Measurements from ENCODE around the gene CCDC57. TPM values are rescaled to one million over a fixed set of nuclear protein-coding genes. Genes with fewer than 3 reads are reported as not detected.

Gene CCDC57
- total and polyA plus RNA-seq, 10 donors = 28.8 to 164 (median 51.9) TPM

DNA sequence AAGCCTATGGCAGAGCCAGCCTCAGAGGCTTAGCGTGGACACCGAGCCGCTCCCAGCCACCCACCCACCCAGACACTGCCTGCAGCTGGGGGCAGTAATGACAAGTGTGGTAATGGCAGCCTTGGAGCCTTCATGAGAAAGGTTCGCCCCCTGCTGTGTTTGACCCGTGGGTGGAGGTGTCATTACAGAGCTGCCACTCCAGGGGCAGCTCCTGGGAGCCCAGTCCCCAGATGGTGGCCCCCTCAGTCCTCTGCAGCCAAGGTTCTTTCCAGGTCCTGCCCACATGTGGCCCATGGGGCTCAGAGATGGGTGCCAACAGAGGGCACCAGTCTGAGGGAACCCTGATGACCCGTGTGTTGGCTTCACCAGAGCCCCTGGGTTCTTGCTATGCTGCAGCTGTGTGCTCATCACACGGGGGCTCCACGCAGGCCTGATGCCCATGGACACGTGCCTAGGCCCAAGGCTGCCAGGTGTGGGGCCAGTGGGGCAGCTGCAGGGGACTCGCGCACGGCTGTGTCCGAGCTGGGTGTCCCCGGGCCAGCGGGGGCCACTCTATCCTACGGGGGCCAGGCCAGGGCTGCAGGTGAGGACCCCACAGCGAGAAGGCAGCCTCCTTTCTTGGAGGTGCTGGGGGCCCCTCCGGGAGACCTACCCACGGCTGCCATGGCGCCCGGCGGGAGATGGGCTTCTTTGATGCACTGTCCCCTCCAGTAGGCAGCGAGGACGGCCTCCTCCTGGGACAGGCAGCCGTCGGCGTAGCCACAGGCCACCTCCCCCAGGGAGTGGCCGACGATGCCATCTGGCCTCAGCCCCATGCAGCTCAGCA, 122.7 kb downstream of the CCDC57 start:
- TF ChIP-seq POLR2A (IDR thresholded peaks at IDR 0.05) = no peak
- TF ChIP-seq, protein P1, sequence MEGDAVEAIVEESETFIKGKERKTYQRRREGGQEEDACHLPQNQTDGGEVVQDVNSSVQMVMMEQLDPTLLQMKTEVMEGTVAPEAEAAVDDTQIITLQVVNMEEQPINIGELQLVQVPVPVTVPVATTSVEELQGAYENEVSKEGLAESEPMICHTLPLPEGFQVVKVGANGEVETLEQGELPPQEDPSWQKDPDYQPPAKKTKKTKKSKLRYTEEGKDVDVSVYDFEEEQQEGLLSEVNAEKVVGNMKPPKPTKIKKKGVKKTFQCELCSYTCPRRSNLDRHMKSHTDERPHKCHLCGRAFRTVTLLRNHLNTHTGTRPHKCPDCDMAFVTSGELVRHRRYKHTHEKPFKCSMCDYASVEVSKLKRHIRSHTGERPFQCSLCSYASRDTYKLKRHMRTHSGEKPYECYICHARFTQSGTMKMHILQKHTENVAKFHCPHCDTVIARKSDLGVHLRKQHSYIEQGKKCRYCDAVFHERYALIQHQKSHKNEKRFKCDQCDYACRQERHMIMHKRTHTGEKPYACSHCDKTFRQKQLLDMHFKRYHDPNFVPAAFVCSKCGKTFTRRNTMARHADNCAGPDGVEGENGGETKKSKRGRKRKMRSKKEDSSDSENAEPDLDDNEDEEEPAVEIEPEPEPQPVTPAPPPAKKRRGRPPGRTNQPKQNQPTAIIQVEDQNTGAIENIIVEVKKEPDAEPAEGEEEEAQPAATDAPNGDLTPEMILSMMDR (IDR thresholded peaks at IDR 0.05 in 8 of 11, conservative IDR thresholded peaks at IDR 0.05 in 3 of 11) = no peak
- TF ChIP-seq POLR2AphosphoS5 (IDR thresholded peaks at IDR 0.05) = peak in 1 of 3 donors; percentile 9
- no peak for DNase-seq
- no peaks in the 10 kb centered on the region for H3K9me3 ChIP-seq
- intact Hi-C loops (cut with DNase I; ENCODE audit: low total_unique reads) = no loop called here
- H3K27me3 ChIP-seq (replicated peaks in 1 of 7) = no peaks in the 10 kb centered on the region
- peaks cover 0 to 11% (median 4%) of the 10 kb centered on the region in 6 donors for H3K4me1 ChIP-seq
- no peak overlapping the region for H3K4me3 ChIP-seq
- peaks cover 0 to 100% (median 97%) of the 10 kb centered on the region in 6 donors for H3K36me3 ChIP-seq
- H3K27ac ChIP-seq = no peak overlapping the region
- 81 to 97% (median 94%) methylated on average over 6 to 29 of the region's 29 CpGs for whole genome bisulfite sequencing, 5 donors

DNA sequence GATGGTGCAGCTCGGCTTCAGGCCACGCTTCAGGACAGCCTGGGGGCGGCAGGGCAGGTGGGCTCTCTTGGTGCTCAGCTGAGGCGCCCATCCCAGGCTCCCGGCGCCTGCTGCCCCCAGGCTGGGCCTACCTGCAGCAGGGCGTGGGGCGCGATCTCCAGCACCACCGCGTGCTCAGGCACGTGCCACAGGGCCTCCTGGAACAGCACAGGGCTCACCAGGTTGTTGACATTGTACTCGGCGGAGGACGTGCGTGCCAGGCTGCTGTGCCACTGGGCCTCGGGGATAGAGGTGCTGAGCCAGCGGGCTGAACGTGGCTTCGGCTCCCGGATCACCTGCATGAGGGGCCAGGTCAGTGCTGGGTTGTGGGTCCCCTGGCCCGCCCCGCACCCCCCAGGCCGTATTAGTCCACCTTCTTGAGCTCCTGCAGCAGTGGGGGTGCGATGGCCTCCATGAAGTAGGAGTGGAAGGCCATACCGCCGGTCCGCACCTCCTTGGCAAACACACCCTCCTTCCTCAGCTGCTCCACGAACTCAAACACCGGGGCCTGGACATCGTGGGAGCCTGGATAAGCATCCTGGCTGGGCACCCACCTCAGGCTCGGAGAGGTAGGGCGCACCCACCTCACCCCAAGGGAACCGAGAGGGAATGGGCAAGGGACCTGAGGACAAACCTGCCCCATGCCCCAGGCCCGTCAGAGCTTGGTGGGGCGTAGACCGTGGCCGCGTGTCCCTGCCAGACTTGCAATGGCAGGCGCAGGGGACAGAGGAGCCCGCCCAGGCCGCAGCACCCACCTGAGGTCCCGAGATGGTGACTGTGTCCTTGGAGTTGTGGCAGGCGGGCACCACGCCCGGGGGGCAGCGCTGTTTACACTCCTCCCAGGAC, 123.6 kb downstream of the CCDC57 start:
- H3K9me3 ChIP-seq = no peaks in the 10 kb centered on the region
- H3K4me1 ChIP-seq = peaks cover 0 to 13% (median 4%) of the 10 kb centered on the region in 6 donors
- H3K4me3 ChIP-seq = no peak overlapping the region
- TF ChIP-seq, protein P1 (IDR thresholded peaks at IDR 0.05 in 8 of 11, conservative IDR thresholded peaks at IDR 0.05 in 3 of 11) = no peak
- TF ChIP-seq POLR2AphosphoS5 (IDR thresholded peaks at IDR 0.05) = peak in 1 of 3 donors; percentile 24
- H3K27me3 ChIP-seq (replicated peaks in 1 of 7) = no peaks in the 10 kb centered on the region
- intact Hi-C loops (cut with DNase I; ENCODE audit: low total_unique reads) = no loop called here
- WGBS, 5 donors = 94 to 97% (median 95%) methylated on average over 28 to 47 of the region's 47 CpGs
- H3K36me3 ChIP-seq = peaks cover 0 to 100% (median 99%) of the 10 kb centered on the region in 6 donors
- no peak for DNase-seq
- H3K27ac ChIP-seq = no peak overlapping the region

DNA sequence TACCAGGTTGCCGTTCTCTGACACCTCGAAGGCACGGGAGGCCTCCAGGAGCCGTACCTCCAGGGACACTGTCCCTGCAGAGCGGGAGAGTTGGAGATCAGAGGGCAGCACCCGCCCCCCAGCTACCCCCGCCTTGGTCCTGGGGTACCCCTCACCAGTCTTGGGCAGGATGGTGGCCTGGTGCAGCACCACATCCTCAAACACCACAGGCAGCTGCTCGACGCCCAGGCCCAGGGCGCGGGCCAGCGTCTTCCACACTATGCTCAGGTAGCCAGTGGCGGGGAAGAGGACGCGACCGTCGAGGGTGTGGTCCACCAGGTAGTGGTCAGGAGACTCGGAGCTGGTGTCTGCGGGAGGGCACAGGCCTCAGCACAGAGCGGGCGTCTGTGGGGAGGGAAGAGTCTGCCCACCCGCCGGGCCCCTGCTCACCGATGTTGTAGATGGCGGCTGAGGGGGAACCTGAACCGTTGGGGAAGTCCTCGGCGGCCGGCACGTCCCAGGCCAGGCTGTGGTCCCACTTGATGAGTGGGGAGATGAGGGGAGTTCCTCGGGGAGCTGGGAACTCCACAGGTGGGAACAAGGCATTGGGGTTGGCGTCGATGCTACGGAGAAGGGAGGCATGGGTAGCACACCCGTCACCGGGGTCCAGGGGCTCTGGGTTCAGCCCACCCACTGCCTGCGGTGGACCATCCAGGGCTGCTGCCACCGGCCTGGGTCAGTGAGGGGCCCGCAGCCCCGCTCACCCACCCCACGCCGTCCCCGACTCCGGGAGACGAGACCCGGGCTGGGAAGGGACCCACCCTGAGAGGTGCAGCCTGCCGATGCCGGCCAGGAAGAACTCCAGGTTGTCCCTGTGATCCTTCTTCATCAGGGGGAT, 124.4 kb downstream of the CCDC57 start:
- TF ChIP-seq, protein P1 (IDR thresholded peaks at IDR 0.05 in 8 of 11, conservative IDR thresholded peaks at IDR 0.05 in 3 of 11) = no peak
- TF ChIP-seq POLR2AphosphoS5 (IDR thresholded peaks at IDR 0.05) = no peak
- no peak for TF ChIP-seq POLR2A (IDR thresholded peaks at IDR 0.05)
- peaks cover 0 to 100% (median 99%) of the 10 kb centered on the region in 6 donors for H3K36me3 ChIP-seq
- no peaks in the 10 kb centered on the region for H3K27me3 ChIP-seq (replicated peaks in 1 of 7)
- H3K27ac ChIP-seq = no peak overlapping the region
- peaks cover 0 to 13% (median 4%) of the 10 kb centered on the region in 6 donors for H3K4me1 ChIP-seq
- H3K9me3 ChIP-seq = no peaks in the 10 kb centered on the region
- intact Hi-C loops (cut with DNase I; ENCODE audit: low total_unique reads) = no loop called here
- DNase-seq = no peak
- H3K4me3 ChIP-seq = no peak overlapping the region
- WGBS, 5 donors = 94 to 97% (median 96%) methylated on average over 27 to 48 of the region's 48 CpGs
